Endothelial cell of umbilical vein (primary cell): ENCODE results near the gene FBXO44. TPM values are rescaled to one million over a fixed set of nuclear protein-coding genes. Genes with fewer than 3 reads are reported as not detected.

ENCODE experiments used
- BruUV-seq: library from RNA; stranded (reverse); fragments of 400-500 nt; replicated peaks from 2 replicates; lab custom pipeline; 2021; lab: Mats Ljungman, UMichigan
- CTCF ChIA-PET: fragments of 300-600, 350-600 bp; sonication (Branson Sonifier 250); formaldehyde crosslinking; loops from one replicate; lab custom pipeline; 2021; ENCODE audit warnings: antibody characterized with exemption, inconsistent platforms; lab: Charles Lee
- POLR2A ChIA-PET: fragments of 300-600, 350-600 bp; sonication (Branson Sonifier 250); formaldehyde crosslinking; loops from one replicate; lab custom pipeline; 2021; ENCODE audit warnings: antibody characterized with exemption, inconsistent platforms; lab: Charles Lee
- DNase-seq: peaks from one replicate; pipeline ENCODE4 v3.0.0-alpha.2; 2011; ENCODE audit warnings: low read depth, low spot score
- FAIRE-seq: peaks from 2 replicates; lab custom pipeline; 2011; peaks lifted over from hg19 to GRCh38; lab: Jason Lieb, UNC
- H2AFZ ChIP-seq: 2 replicates; pipeline ENCODE4 v1.6.0; 2012; ENCODE audit warnings: low read depth, low read length, control low read depth, inconsistent platforms
- H3K27ac ChIP-seq: 2 replicates; pipeline ENCODE4 v1.5.1; 2011; ENCODE audit warnings: low read depth, mild to moderate bottlenecking, control low read depth, low read length, moderate library complexity; ENCODE audit not compliant: insufficient read depth
- H3K27me3 ChIP-seq, 2 experiments: 2 replicates each; pipeline versions ENCODE4 v1.6.0 to v1.6.1; 2011; ENCODE audit warnings: low read length in 2 of 2, mixed read lengths in 1 of 2; ENCODE audit not compliant: control insufficient read depth in 2 of 2, insufficient read depth in 2 of 2
- H3K36me3 ChIP-seq, 2 experiments: 2 replicates in 1 of 2; 3 replicates in 1 of 2; pipeline ENCODE4 v1.5.1; 2011; ENCODE audit warnings: low read length in 2 of 2, mild to moderate bottlenecking in 1 of 2, moderate library complexity in 1 of 2; ENCODE audit not compliant: control insufficient read depth in 2 of 2, insufficient read depth in 2 of 2; ENCODE audit errors: extremely low read depth in 1 of 2
- H3K4me1 ChIP-seq: 3 replicates; pipeline ENCODE4 v1.5.1; 2011; ENCODE audit warnings: mild to moderate bottlenecking, low read length; ENCODE audit not compliant: control insufficient read depth, insufficient read depth; ENCODE audit errors: extremely low read depth
- H3K4me2 ChIP-seq: 2 replicates; pipeline ENCODE4 v1.6.1; 2011; ENCODE audit warnings: low read length, control low read depth, mixed read lengths; ENCODE audit not compliant: insufficient read depth
- H3K4me3 ChIP-seq, 3 experiments: fragments of 200-600 bp in 1 of 3; sonication (generic), shearing (Covaris generic) in 1 of 3; replicated peaks in 1 of 3; 2 replicates each; pipeline ENCODE4 v1.5.1; 2011 to 2016; ENCODE audit warnings: control low read depth in 3 of 3, low read length in 3 of 3, mild to moderate bottlenecking in 2 of 3, inconsistent platforms in 1 of 3, low read depth in 1 of 3, moderate library complexity in 1 of 3; ENCODE audit not compliant: insufficient read depth in 1 of 3
- H3K79me2 ChIP-seq: 2 replicates; pipeline ENCODE4 v1.6.0; 2012; ENCODE audit warnings: low read length, inconsistent platforms; ENCODE audit not compliant: control insufficient read depth, insufficient read depth
- H3K9ac ChIP-seq: replicated peaks from 2 replicates; pipeline ENCODE3; 2011; ENCODE audit warnings: low read length, control low read depth; ENCODE audit not compliant: insufficient read depth; ENCODE audit errors: extremely low read depth
- H3K9me1 ChIP-seq: replicated peaks from 3 replicates; pipeline ENCODE4 v1.6.0; 2011; ENCODE audit warnings: mild to moderate bottlenecking, low read length; ENCODE audit not compliant: control insufficient read depth, insufficient read depth; ENCODE audit errors: extremely low read depth
- H3K9me3 ChIP-seq: replicated peaks from 2 replicates; pipeline ENCODE4 v1.5.1; 2012; ENCODE audit warnings: low read length, inconsistent platforms; ENCODE audit not compliant: control insufficient read depth, insufficient read depth
- H4K20me1 ChIP-seq: replicated peaks from 2 replicates; pipeline ENCODE3; 2011; ENCODE audit warnings: mild to moderate bottlenecking, low read length; ENCODE audit not compliant: control insufficient read depth, insufficient read depth; ENCODE audit errors: extremely low read depth
- CTCF ChIP-seq, 2 donors: IDR thresholded peaks; 1 replicate in 1 of 2; 2 replicates in 1 of 2; pipeline ENCODE4 v1.5.1; 2011; ENCODE audit warnings: low read length in 2 of 2, mild to moderate bottlenecking in 2 of 2, moderate library complexity in 2 of 2, control low read depth in 1 of 2, inconsistent platforms in 1 of 2, low read depth in 1 of 2; ENCODE audit not compliant: insufficient read depth in 1 of 2; ENCODE audit errors: extremely low read depth in 1 of 2
- EZH2 ChIP-seq: IDR thresholded peaks from 2 replicates; pipeline ENCODE4 v1.6.1; 2012; ENCODE audit warnings: borderline replicate concordance, low read depth, mild to moderate bottlenecking, moderate library complexity, low read length, inconsistent platforms; ENCODE audit not compliant: severe bottlenecking
- FOS ChIP-seq: IDR thresholded peaks from 2 replicates; pipeline ENCODE4 v1.6.1; 2011; ENCODE audit warnings: mild to moderate bottlenecking, low read length, moderate library complexity, borderline replicate concordance; ENCODE audit not compliant: insufficient read depth
- GATA2 ChIP-seq: IDR thresholded peaks from 2 replicates; pipeline ENCODE4 v1.7.0; 2011; ENCODE audit warnings: low read depth, mild to moderate bottlenecking, moderate library complexity, mixed read lengths, low read length; ENCODE audit not compliant: insufficient read length, insufficient read depth
- JUN ChIP-seq: IDR thresholded peaks from 2 replicates; pipeline ENCODE4 v1.6.1; 2011; ENCODE audit warnings: borderline replicate concordance, low read depth; ENCODE audit not compliant: insufficient read length, insufficient read depth
- MAX ChIP-seq: IDR thresholded peaks from 2 replicates; pipeline ENCODE4 v1.6.1; 2011; ENCODE audit not compliant: insufficient read depth, insufficient read length
- MYC ChIP-seq: IDR thresholded peaks from one replicate; pipeline ENCODE4 v1.6.1; 2011; ENCODE audit warnings: mild to moderate bottlenecking, low read depth, low read length
- POLR2A ChIP-seq: IDR thresholded peaks from 2 replicates; pipeline ENCODE4 v1.6.1; 2012; ENCODE audit warnings: low read depth, mild to moderate bottlenecking, control low read depth, low read length
- POLR2AphosphoS5 ChIP-seq: IDR thresholded peaks from 2 replicates; pipeline ENCODE4 v1.6.1; 2012; ENCODE audit warnings: low read depth, mild to moderate bottlenecking, control low read depth, low read length, moderate library complexity; ENCODE audit not compliant: insufficient read depth
- dilution Hi-C: fragments of 300-500 bp; cut with MboI; formaldehyde crosslinking; loops from one replicate; pipeline ENCODE4 v1.15.0; 2019; ENCODE audit warnings: low sequenced_read_pairs; ENCODE audit not compliant: extremely low pct_ligation_motif_present
- intact Hi-C: fragments of 100-400 bp; cut with micrococcal nuclease; formaldehyde crosslinking; loops from one replicate; pipeline ENCODE4 v1.10.0; 2022
- polyA plus RNA-seq, 4 experiments: library from polyadenylated mRNA; depleted of rRNA in 3 of 4; stranded (reverse) in 3 of 4; unstranded in 1 of 4; fragments of >200 nt; gene quantifications; 2 replicates each; pipeline versions ENCODE4 v1.2.1 to v1.2.3, GENCODE V29; 2011 to 2012; ENCODE audit warnings: missing spikeins in 1 of 4
- total RNA-seq: library from RNA; stranded (reverse); gene quantifications from 2 replicates; pipeline ENCODE4 v1.2.3, GENCODE V29; 2021

Gene FBXO44
- total and polyA plus RNA-seq, 2 donors (not counting 3 experiments of a cell fraction or from before 2014, with no cell fraction given): 16.8 to 22.5 TPM

GRCh38 chr1:11620924-11621323, 33.8 kb upstream of the FBXO44 start:
- FAIRE-seq (no peak), DNase-seq (no peak)
- ChIA-PET CTCF (no interaction called here), POLR2A (no interaction called here)
- Histone ChIP-seq H2AFZ (no peak overlapping the region), H3K27ac (no peak overlapping the region), H3K9me3 (no peaks in the 10 kb centered on the region), H3K4me2 (no peak overlapping the region), H3K9ac (no peak overlapping the region), H3K36me3 (no peaks in the 10 kb centered on the region), H4K20me1 (no peaks in the 10 kb centered on the region), H3K4me3 (no peak overlapping the region), H3K27me3 (no peaks in the 10 kb centered on the region), H3K79me2 (no peaks in the 10 kb centered on the region), H3K9me1 (no peaks in the 10 kb centered on the region), H3K4me1 (no peaks in the 10 kb centered on the region)
- intact Hi-C loops: no loop called here
- TF ChIP-seq GATA2 (no peak), MAX (no peak), EZH2 (no peak), POLR2AphosphoS5 (no peak), FOS (no peak), MYC (no peak), JUN (no peak), CTCF (IDR thresholded peaks at IDR 0.05; ENCODE audit: extremely low read depth in 1 of 2, insufficient read depth in 1 of 2, low read depth in 1 of 2, low read length in 2 of 2) (no peak), POLR2A (no peak)
- dilution Hi-C loops: no loop called here
- BruUV-seq: no TSS peak
